ENCODE results near the gene ZNF444. TPM values are rescaled to one million over a fixed set of nuclear protein-coding genes. Genes with fewer than 3 reads are reported as not detected.

Gene ZNF444
- total and polyA plus RNA-seq, 9 of the 15 experiments (the other 6 are each of a cell fraction or from before 2014, with no cell fraction given): 0.39 to 40.0 (median 6.9) TPM

DNA sequence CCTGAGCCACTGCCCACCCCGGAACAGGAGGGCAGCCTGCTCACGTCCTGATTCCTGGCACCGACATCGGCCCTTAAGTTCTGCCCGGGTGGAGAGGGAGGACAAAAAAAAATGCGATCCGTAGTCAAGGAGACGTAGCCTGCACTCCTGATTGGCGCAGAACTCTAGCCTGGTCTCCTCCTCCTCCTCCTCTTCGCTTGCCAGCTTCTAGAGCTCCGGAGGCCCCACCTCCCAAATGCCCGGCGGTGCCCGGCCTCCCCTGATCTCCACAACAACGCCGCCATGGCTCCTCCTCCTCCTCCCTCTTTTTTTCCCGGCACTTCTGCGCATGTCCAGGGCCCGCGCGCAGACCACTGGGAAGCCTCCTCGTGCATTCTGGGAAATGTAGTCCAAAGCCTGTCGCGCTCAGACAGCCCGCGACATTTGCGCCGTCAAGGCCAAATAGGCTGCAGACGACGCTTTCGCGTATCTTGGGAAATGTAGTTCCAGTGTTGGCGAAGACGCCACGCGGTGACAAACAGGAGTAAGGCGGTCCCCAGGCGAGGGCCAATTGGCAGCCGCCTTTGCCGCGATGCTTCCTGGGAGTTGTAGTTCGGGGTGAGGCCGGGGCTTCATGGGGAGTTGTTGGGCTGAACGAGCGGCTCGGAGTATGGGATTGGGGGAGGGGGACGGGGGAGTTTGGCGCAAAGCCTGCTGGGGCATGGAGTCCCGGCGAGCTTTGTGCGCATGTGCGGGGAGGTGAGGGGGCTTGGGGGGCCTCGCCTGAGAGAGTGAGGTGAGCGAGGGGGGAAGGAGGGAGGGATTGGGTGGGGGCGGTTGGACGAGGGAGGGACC is at the start of gene ZNF444 (continued):
- TF ChIP-seq KDM2B (CRISPR knock-in tag; IDR thresholded peaks at IDR 0.05) (no peak), ZNF23 (CRISPR knock-in tag; IDR thresholded peaks at IDR 0.05) (no peak), HNRNPH1 (optimal IDR thresholded peaks at IDR 0.05; ENCODE audit: low read depth, low read length) (no peak), ZNF146 (CRISPR knock-in tag; IDR thresholded peaks at IDR 0.05; ENCODE audit: unreplicated experiment) (no peak), ZNF212 (CRISPR knock-in tag; IDR thresholded peaks at IDR 0.05) (no peak), ZNF253 (CRISPR knock-in tag; conservative IDR thresholded peaks at IDR 0.05) (no peak), LCOR (CRISPR knock-in tag; IDR thresholded peaks at IDR 0.05) (peak; percentile 78), ATF1 (CRISPR knock-in tag; IDR thresholded peaks at IDR 0.05) (peak; percentile 71; the same call in 1 of the 2 replicates), ATF1 (tag; IDR thresholded peaks at IDR 0.05) (peak; percentile 96), HDAC1 (IDR thresholded peaks at IDR 0.05) (peak in 1 of 2 experiments; percentile 39; a peak in 1 of 4 replicates), ZNF584 (CRISPR knock-in tag; IDR thresholded peaks at IDR 0.05; ENCODE audit: low read depth) (peak; percentile 83; the same call in 1 of the 2 replicates), HNRNPLL (IDR thresholded peaks at IDR 0.05; ENCODE audit: low read depth, low read length, poor library complexity, severe bottlenecking) (peak; percentile 52), SMARCA5 (IDR thresholded peaks at IDR 0.05) (no peak), SMAD2 (IDR thresholded peaks at IDR 0.05; ENCODE audit: low read depth, low read length) (peak; percentile 53; the same call in 1 of the 2 replicates), NRF1 (conservative IDR thresholded peaks at IDR 0.05 in 1 of 2, IDR thresholded peaks at IDR 0.05 in 1 of 2) (peak; percentile 97 to 98), CREB1 (IDR thresholded peaks at IDR 0.05) (peak; percentile 93), CREB1 (CRISPR knock-in tag; IDR thresholded peaks at IDR 0.05) (peak; percentile 95), NCOA4 (IDR thresholded peaks at IDR 0.05; ENCODE audit: partially characterized antibody) (no peak), CREM (IDR thresholded peaks at IDR 0.05; ENCODE audit: low read depth) (peak; percentile 97), ZNF644 (tag; IDR thresholded peaks at IDR 0.05; ENCODE audit: low read depth) (peak; percentile 96), TCFL5 (CRISPR knock-in tag; conservative IDR thresholded peaks at IDR 0.05) (no peak), ZFP91 (CRISPR knock-in tag; IDR thresholded peaks at IDR 0.05) (no peak), NCOR1 (IDR thresholded peaks at IDR 0.05) (no peak), ELK1 (CRISPR knock-in tag; IDR thresholded peaks at IDR 0.05) (no peak), LEF1 (IDR thresholded peaks at IDR 0.05) (no peak), ZNF274 (IDR thresholded peaks at IDR 0.05; ENCODE audit: borderline replicate concordance, low read depth, low read length) (no peak)
- TF ChIP-seq, protein P1, sequence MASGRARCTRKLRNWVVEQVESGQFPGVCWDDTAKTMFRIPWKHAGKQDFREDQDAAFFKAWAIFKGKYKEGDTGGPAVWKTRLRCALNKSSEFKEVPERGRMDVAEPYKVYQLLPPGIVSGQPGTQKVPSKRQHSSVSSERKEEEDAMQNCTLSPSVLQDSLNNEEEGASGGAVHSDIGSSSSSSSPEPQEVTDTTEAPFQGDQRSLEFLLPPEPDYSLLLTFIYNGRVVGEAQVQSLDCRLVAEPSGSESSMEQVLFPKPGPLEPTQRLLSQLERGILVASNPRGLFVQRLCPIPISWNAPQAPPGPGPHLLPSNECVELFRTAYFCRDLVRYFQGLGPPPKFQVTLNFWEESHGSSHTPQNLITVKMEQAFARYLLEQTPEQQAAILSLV (tag; IDR thresholded peaks at IDR 0.05): no peak
